Measurements from ENCODE around the gene TPM4.
"Not testable (repeated sequence)": the region's sequence is repeated elsewhere in the genome, so short reads cannot be mapped to it uniquely, and the experiment has no call there.

The TPM4 gene

GRCh38 chr19:16074488-16075365, 1.6 kb upstream of the TPM4 start:
- no peak for DNase-seq

- DNase-seq = no peak
These were observed 703 bp upstream of the TPM4 start for GRCh38 chr19:16075430-16076153.

GRCh38 chr19:16076958-16077611, 790 bp downstream of the TPM4 start:
- DNase-seq = no peak

- no peak for DNase-seq
These were observed 1.9 kb downstream of the TPM4 start for GRCh38 chr19:16077984-16078758.

GRCh38 chr19:16078759-16079707, 2.7 kb downstream of the TPM4 start:
- peak; percentile 43 to 50 for DNase-seq

- no peak for DNase-seq
These were observed 7.9 kb downstream of the TPM4 start for GRCh38 chr19:16084067-16084685.

GRCh38 chr19:16085115-16085514, 8.8 kb downstream of the TPM4 start:
- no peak for DNase-seq

- DNase-seq = not testable (repeated sequence)
These were observed 11.1 kb downstream of the TPM4 start for GRCh38 chr19:16087404-16087803.

- no peak for DNase-seq
These were observed 11.6 kb downstream of the TPM4 start for GRCh38 chr19:16087940-16088339.

- DNase-seq = no peak
These were observed 12.2 kb downstream of the TPM4 start for GRCh38 chr19:16088351-16089009.

GRCh38 chr19:16089010-16089846, 12.9 kb downstream of the TPM4 start:
- no peak for DNase-seq

GRCh38 chr19:16091546-16092475, 15.5 kb downstream of the TPM4 start:
- DNase-seq = no peak

GRCh38 chr19:16094360-16095070, 18.2 kb downstream of the TPM4 start:
- no peak for DNase-seq

- DNase-seq = no peak
These were observed 18.8 kb downstream of the TPM4 start for GRCh38 chr19:16095071-16095571.

- no peak for DNase-seq
These were observed 20.1 kb downstream of the TPM4 start for GRCh38 chr19:16096280-16096855.

- no peak for DNase-seq
These were observed 22.1 kb downstream of the TPM4 start for GRCh38 chr19:16098416-16098768.

- no peak for DNase-seq
These were observed 22.5 kb downstream of the TPM4 start for GRCh38 chr19:16098821-16099220.

All from stimulated activated CD4-positive, alpha-beta T cell treated with anti-CD3 and anti-CD28 coated beads, Interleukin-2, amount 100 ng/mL, for 48 hours (primary cell).